Activated T-helper 17 cell treated with anti-CD3 and anti-CD28 coated beads, Interleukin-2, amount 50 U/mL, for 72 hours (primary cell): ENCODE results near the gene SLC22A23. TPM values are rescaled to one million over a fixed set of nuclear protein-coding genes. Genes with fewer than 3 reads are reported as not detected.
A peak's percentile ranks its signal among the peaks of the same experiment; 100 is the strongest.
"Not testable (repeated sequence)": the region's sequence is repeated elsewhere in the genome, so short reads cannot be mapped to it uniquely, and the experiment has no call there.

Experiments
- ATAC-seq: fragments of 150-1000 bp; cut with Tn5 transposase; replicated peaks from 2 replicates; pipeline ENCODE4 v1.10.0; 2021; ENCODE audit warnings: mild to moderate bottlenecking, moderate library complexity
- H3K27ac Mint-ChIP-seq: one replicate; pipeline ENCODE4 v1.8.0; 2022; ENCODE audit warnings: mixed read lengths
- H3K27me3 Mint-ChIP-seq: one replicate; pipeline ENCODE4 v1.8.0; 2022; ENCODE audit warnings: mixed read lengths
- H3K36me3 Mint-ChIP-seq: one replicate; pipeline ENCODE4 v1.8.0; 2022; ENCODE audit warnings: low read depth, mild to moderate bottlenecking, mixed read lengths
- H3K4me1 Mint-ChIP-seq: one replicate; pipeline ENCODE4 v1.8.0; 2022; ENCODE audit warnings: mixed read lengths
- H3K4me3 Mint-ChIP-seq: one replicate; pipeline ENCODE4 v1.8.0; 2022; ENCODE audit warnings: mild to moderate bottlenecking, mixed read lengths
- H3K9me3 Mint-ChIP-seq: one replicate; pipeline ENCODE4 v1.8.0; 2022; ENCODE audit warnings: mixed read lengths
- total RNA-seq, 2 donors: library from RNA; stranded (reverse); gene quantifications; one replicate each; pipeline ENCODE4 v1.2.3, GENCODE V29; 2022

Gene SLC22A23
- total RNA-seq, 2 donors from 2014 or later = 0.13 to 0.45 TPM

- not testable (repeated sequence) for H3K27me3 Mint-ChIP-seq, H3K27ac Mint-ChIP-seq, H3K36me3 Mint-ChIP-seq, H3K9me3 Mint-ChIP-seq
- peak; percentile 50 for ATAC-seq
- peak overlapping the region; percentile 23 for H3K4me3 Mint-ChIP-seq
- peaks cover 11% of the 10 kb centered on the region for H3K4me1 Mint-ChIP-seq
These were observed 78.5 kb downstream of the SLC22A23 start for GRCh38 chr6:3378398-3378782.

- Mint-ChIP-seq H3K4me3 (peak overlapping the region; percentile 23), H3K36me3 (no peaks in the 10 kb centered on the region), H3K27ac (no peak overlapping the region), H3K4me1 (peaks cover 11% of the 10 kb centered on the region), H3K27me3 (no peaks in the 10 kb centered on the region), H3K9me3 (no peaks in the 10 kb centered on the region)
- peak; percentile 14 for ATAC-seq
These were observed 79.1 kb downstream of the SLC22A23 start for GRCh38 chr6:3377536-3378397.

GRCh38 chr6:3376893-3377535 is 79.8 kb downstream of the SLC22A23 start:
- Mint-ChIP-seq H3K4me3 (no peak overlapping the region), H3K36me3 (no peaks in the 10 kb centered on the region), H3K27ac (no peak overlapping the region), H3K27me3 (no peaks in the 10 kb centered on the region), H3K9me3 (no peaks in the 10 kb centered on the region), H3K4me1 (peaks cover 14% of the 10 kb centered on the region)
- ATAC-seq = peak; percentile 5

GRCh38 chr6:3376064-3376463 is 80.8 kb downstream of the SLC22A23 start:
- no peaks in the 10 kb centered on the region for H3K9me3 Mint-ChIP-seq
- H3K4me1 Mint-ChIP-seq = peaks cover 22% of the 10 kb centered on the region
- ATAC-seq = no peak
- no peak overlapping the region for H3K4me3 Mint-ChIP-seq
- no peaks in the 10 kb centered on the region for H3K36me3 Mint-ChIP-seq
- H3K27ac Mint-ChIP-seq = no peak overlapping the region
- H3K27me3 Mint-ChIP-seq = no peaks in the 10 kb centered on the region

GRCh38 chr6:3373597-3374203 is 83.2 kb downstream of the SLC22A23 start:
- Mint-ChIP-seq H3K27me3 (no peaks in the 10 kb centered on the region), H3K27ac (no peak overlapping the region)

GRCh38 chr6:3372912-3373554 is 83.8 kb downstream of the SLC22A23 start:
- no peak for ATAC-seq
- H3K27ac Mint-ChIP-seq = no peak overlapping the region
- H3K4me1 Mint-ChIP-seq = peaks cover 23% of the 10 kb centered on the region
- no peaks in the 10 kb centered on the region for H3K27me3 Mint-ChIP-seq
- no peak overlapping the region for H3K4me3 Mint-ChIP-seq
- H3K36me3 Mint-ChIP-seq = no peaks in the 10 kb centered on the region
- no peaks in the 10 kb centered on the region for H3K9me3 Mint-ChIP-seq

More at GRCh38 chr6:3373597-3374203, 83.2 kb downstream of the SLC22A23 start:
- H3K36me3 Mint-ChIP-seq = no peaks in the 10 kb centered on the region
- ATAC-seq = no peak
- H3K4me1 Mint-ChIP-seq = peaks cover 28% of the 10 kb centered on the region
- H3K4me3 Mint-ChIP-seq = no peak overlapping the region
- no peaks in the 10 kb centered on the region for H3K9me3 Mint-ChIP-seq

- Mint-ChIP-seq H3K27me3 (no peaks in the 10 kb centered on the region), H3K36me3 (no peaks in the 10 kb centered on the region), H3K4me1 (peaks cover 22% of the 10 kb centered on the region), H3K4me3 (no peak overlapping the region), H3K9me3 (no peaks in the 10 kb centered on the region), H3K27ac (peak overlapping the region; percentile 30)
- ATAC-seq = no peak
These were observed 84.5 kb downstream of the SLC22A23 start for GRCh38 chr6:3372184-3372846.

- peak overlapping the region; percentile 41 for H3K4me3 Mint-ChIP-seq
- H3K27ac Mint-ChIP-seq = peak overlapping the region; percentile 30
- H3K4me1 Mint-ChIP-seq = peaks cover 17% of the 10 kb centered on the region
- no peaks in the 10 kb centered on the region for H3K27me3 Mint-ChIP-seq
- no peaks in the 10 kb centered on the region for H3K36me3 Mint-ChIP-seq
- peak; percentile 37 for ATAC-seq
- no peaks in the 10 kb centered on the region for H3K9me3 Mint-ChIP-seq
These were observed 85.5 kb downstream of the SLC22A23 start for GRCh38 chr6:3371222-3371949.

GRCh38 chr6:3370361-3371221 is 86.3 kb downstream of the SLC22A23 start:
- H3K4me1 Mint-ChIP-seq = peaks cover 17% of the 10 kb centered on the region
- H3K4me3 Mint-ChIP-seq = peak overlapping the region; percentile 41
- peak overlapping the region; percentile 30 for H3K27ac Mint-ChIP-seq
- no peaks in the 10 kb centered on the region for H3K27me3 Mint-ChIP-seq
- H3K36me3 Mint-ChIP-seq = no peaks in the 10 kb centered on the region
- ATAC-seq = peak; percentile 26
- no peaks in the 10 kb centered on the region for H3K9me3 Mint-ChIP-seq

- no peaks in the 10 kb centered on the region for H3K36me3 Mint-ChIP-seq
- peaks cover 17% of the 10 kb centered on the region for H3K4me1 Mint-ChIP-seq
- no peak for ATAC-seq
- no peaks in the 10 kb centered on the region for H3K9me3 Mint-ChIP-seq
- no peak overlapping the region for H3K4me3 Mint-ChIP-seq
- H3K27me3 Mint-ChIP-seq = no peaks in the 10 kb centered on the region
- no peak overlapping the region for H3K27ac Mint-ChIP-seq
These were observed 86.9 kb downstream of the SLC22A23 start for GRCh38 chr6:3369985-3370360.

GRCh38 chr6:3368685-3369084 is 88.2 kb downstream of the SLC22A23 start:
- Mint-ChIP-seq H3K27ac (no peak overlapping the region), H3K36me3 (no peaks in the 10 kb centered on the region), H3K27me3 (no peaks in the 10 kb centered on the region), H3K9me3 (no peaks in the 10 kb centered on the region), H3K4me3 (no peak overlapping the region), H3K4me1 (peaks cover 17% of the 10 kb centered on the region)
- ATAC-seq = no peak

- ATAC-seq = no peak
- Mint-ChIP-seq H3K36me3 (no peaks in the 10 kb centered on the region), H3K9me3 (no peaks in the 10 kb centered on the region), H3K27me3 (no peaks in the 10 kb centered on the region), H3K4me3 (no peak overlapping the region), H3K27ac (no peak overlapping the region), H3K4me1 (peaks cover 17% of the 10 kb centered on the region)
These were observed 89.2 kb downstream of the SLC22A23 start for GRCh38 chr6:3367630-3368029.
